WTC11 (cell line): ENCODE results near the gene NOSTRIN.

Experiments
- ATF2 ChIP-seq: sonication (generic); formaldehyde crosslinking; IDR thresholded peaks from 2 replicates; pipeline ENCODE4 v1.8.1; 2022; ENCODE audit warnings: low read depth, missing genetic modification reagents, borderline replicate concordance
- NR1H2 ChIP-seq: sonication (generic); formaldehyde crosslinking; IDR thresholded peaks from 2 replicates; pipeline ENCODE4 v1.9.0; 2021; ENCODE audit warnings: mild to moderate bottlenecking, moderate library complexity, missing genetic modification reagents
- TF ChIP-seq, protein P1 (sequence below): fragments of 200-600 bp; IDR thresholded peaks from 2 replicates; pipeline ENCODE4 v1.8.0; 2022; ENCODE audit warnings: antibody characterized with exemption

- no peak for TF ChIP-seq ATF2 (CRISPR knock-in tag)
- no peak for TF ChIP-seq NR1H2 (CRISPR knock-in tag)
- TF ChIP-seq, protein P1, sequence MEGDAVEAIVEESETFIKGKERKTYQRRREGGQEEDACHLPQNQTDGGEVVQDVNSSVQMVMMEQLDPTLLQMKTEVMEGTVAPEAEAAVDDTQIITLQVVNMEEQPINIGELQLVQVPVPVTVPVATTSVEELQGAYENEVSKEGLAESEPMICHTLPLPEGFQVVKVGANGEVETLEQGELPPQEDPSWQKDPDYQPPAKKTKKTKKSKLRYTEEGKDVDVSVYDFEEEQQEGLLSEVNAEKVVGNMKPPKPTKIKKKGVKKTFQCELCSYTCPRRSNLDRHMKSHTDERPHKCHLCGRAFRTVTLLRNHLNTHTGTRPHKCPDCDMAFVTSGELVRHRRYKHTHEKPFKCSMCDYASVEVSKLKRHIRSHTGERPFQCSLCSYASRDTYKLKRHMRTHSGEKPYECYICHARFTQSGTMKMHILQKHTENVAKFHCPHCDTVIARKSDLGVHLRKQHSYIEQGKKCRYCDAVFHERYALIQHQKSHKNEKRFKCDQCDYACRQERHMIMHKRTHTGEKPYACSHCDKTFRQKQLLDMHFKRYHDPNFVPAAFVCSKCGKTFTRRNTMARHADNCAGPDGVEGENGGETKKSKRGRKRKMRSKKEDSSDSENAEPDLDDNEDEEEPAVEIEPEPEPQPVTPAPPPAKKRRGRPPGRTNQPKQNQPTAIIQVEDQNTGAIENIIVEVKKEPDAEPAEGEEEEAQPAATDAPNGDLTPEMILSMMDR, result no peak
These were observed 14.6 kb upstream of the NOSTRIN start for GRCh38 chr2:168787782-168788376.
